GM21717 (cell line): Measurements from ENCODE around the gene PPDPF.
"Not testable (repeated sequence)": the region's sequence is repeated elsewhere in the genome, so short reads cannot be mapped to it uniquely, and the experiment has no call there.

ENCODE experiments used
- ATAC-seq: cut with Tn5 transposase; IDR thresholded peaks from one replicate; pipeline ENCODE4 v1.9.1; 2021; ENCODE audit warnings: mild to moderate bottlenecking, moderate library complexity; ENCODE audit not compliant: unreplicated experiment

Gene PPDPF

DNA sequence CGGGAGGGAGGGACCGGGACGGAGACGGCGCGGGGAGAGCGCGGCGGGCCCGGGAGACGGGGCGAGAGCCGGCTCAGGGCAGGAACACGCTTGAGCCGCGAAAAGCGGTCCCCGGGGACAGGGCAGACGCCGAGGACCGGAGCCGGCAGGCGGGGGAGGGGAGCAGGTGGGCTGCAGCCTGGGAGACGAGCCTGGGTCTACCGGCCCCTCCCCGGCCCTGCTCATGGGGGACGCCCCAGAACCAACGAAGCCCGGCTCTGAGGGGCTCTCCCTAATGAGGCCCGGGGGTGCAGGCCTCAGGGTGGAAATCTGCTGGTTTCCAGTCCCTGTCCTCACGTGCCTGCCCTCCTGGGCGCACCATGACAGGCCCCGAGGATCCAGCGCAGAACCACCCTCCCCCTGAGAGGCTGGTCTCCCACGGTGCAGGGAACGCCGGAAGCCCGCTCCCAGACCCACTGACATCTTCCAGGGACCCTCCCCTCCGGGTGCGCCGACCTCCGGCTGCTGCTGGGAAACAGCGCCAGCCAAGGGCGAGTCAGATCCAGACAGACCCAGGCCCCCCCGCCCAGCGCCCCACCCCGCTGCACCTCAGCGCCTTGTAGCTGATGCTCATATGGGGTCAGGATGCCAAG, 21.1 kb upstream of the PPDPF start:
- no peak for ATAC-seq

- ATAC-seq, result no peak
Measured at GRCh38 chr20:63500151-63500901, 20.2 kb upstream of the PPDPF start.

GRCh38 chr20:63500902-63501817, 19.4 kb upstream of the PPDPF start:
- no peak for ATAC-seq

GRCh38 chr20:63501818-63502670, 18.5 kb upstream of the PPDPF start:
- no peak for ATAC-seq

DNA sequence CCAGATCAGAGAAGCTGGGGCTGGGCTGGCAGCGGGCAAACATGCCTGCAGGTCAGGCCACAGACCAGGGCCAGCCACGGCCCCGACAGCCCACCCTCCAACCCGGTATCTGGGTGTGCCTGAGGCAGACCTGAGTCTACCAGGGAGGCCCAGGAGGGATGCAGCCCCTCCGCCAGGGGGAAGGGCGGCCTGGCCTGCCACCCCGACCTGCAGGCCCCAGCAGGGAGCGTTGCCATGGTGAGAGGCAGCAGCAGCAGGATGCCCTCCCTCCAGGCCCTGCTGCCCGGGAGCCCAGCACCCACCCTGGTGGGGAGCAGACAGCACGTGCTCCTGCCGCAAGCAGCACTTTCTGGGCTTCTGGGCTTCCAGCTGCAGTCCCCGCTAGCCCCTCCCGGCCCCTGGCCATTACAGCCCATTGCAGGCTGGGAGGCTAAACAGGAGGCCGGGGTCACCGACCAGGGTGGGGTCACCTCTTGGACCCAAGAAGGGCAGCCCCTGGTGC, 17.8 kb upstream of the PPDPF start:
- no peak for ATAC-seq

- ATAC-seq, result no peak
Measured at GRCh38 chr20:63503524-63503923, 17.0 kb upstream of the PPDPF start.

- no peak for ATAC-seq
Measured at GRCh38 chr20:63504642-63505041, 15.9 kb upstream of the PPDPF start.

GRCh38 chr20:63505281-63505680, 15.3 kb upstream of the PPDPF start:
- no peak for ATAC-seq

- no peak for ATAC-seq
Measured at GRCh38 chr20:63505723-63506122, 14.8 kb upstream of the PPDPF start.

- no peak for ATAC-seq
Measured at GRCh38 chr20:63507083-63507743, 13.4 kb upstream of the PPDPF start.

- no peak for ATAC-seq
Measured at GRCh38 chr20:63508072-63508768, 12.3 kb upstream of the PPDPF start.

- no peak for ATAC-seq
Measured at GRCh38 chr20:63509088-63509564, 11.4 kb upstream of the PPDPF start.

- ATAC-seq, result no peak
Measured at GRCh38 chr20:63513207-63513606, 7.4 kb upstream of the PPDPF start.

- ATAC-seq, result not testable (repeated sequence)
Measured at GRCh38 chr20:63514520-63514919, 6.0 kb upstream of the PPDPF start.

GRCh38 chr20:63517376-63518309, 2.9 kb upstream of the PPDPF start:
- no peak for ATAC-seq

DNA sequence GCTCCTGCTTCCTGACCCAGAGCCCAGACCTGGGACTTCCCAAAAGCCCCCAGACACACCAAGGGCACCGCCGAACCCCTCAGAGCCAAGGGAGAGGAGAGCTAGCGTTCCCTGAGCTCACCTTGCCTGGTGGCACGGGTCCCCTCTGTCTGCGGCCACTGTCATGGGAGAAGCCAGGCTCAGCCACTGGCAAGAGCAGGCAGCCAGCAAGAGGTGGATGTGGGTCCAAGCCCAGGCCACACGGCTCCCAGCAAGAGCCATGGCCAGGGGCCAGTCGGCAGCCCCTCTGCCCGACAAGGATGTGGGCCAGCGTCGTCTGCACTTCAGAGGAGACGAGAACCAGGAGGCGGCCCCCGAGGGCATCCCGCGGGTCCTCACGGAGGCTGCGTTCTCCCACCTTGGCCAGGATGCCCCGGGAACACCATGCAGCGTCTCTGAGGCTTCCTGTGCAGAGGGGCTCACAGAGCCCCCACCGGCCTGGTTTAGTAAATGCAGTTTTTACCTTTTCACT, 2.2 kb upstream of the PPDPF start:
- ATAC-seq, result no peak

GRCh38 chr20:63518946-63519667, 1.5 kb upstream of the PPDPF start:
- no peak for ATAC-seq
